A549 (cell line): Measurements from ENCODE around the gene ACTR6. TPM values are rescaled to one million over a fixed set of nuclear protein-coding genes. Genes with fewer than 3 reads are reported as not detected.

ENCODE experiments used
- ATAC-seq, 2 experiments: fragments of 200-7000 bp in 1 of 2; fragments of >200 bp in 1 of 2; cut with Nextera tagmentation in 1 of 2; cut with Tn5 transposase in 1 of 2; 3 replicates each; pipeline versions ENCODE4 v1.8.0 to v1.9.1; 2018 to 2020; ENCODE audit warnings: mild to moderate bottlenecking in 1 of 2, moderate library complexity in 1 of 2
- CTCF ChIA-PET: fragments of 300-600 bp; sonication (Branson Sonifier 250); formaldehyde crosslinking; extraction: SDS; loops from one replicate; lab custom pipeline; 2021; ENCODE audit warnings: antibody characterized with exemption, inconsistent platforms; lab: Yijun Ruan, JAX
- POLR2A ChIA-PET: fragments of 350-600 bp; formaldehyde crosslinking; extraction: SDS; loops from one replicate; lab custom pipeline; 2021; ENCODE audit warnings: antibody characterized with exemption, inconsistent platforms; lab: Yijun Ruan, JAX
- DNase-seq, 2 experiments: peaks; one replicate each; pipeline versions ENCODE4 v3.0.0 to v3.0.0-alpha.2; 2011 to 2016; ENCODE audit warnings: low read depth in 1 of 2, low spot score in 1 of 2
- FAIRE-seq: peaks from 2 replicates; lab custom pipeline; 2011; peaks lifted over from hg19 to GRCh38; lab: Jason Lieb, UNC
- H3K27ac ChIP-seq, 2 experiments: fragments of >200 bp; sonication (Bioruptor Twin); formaldehyde crosslinking; 3 replicates each; pipeline ENCODE4 v1.5.1; 2016 to 2017
- H3K4me1 ChIP-seq: fragments of >200 bp; sonication (Bioruptor Twin); formaldehyde crosslinking; 3 replicates; pipeline ENCODE4 v1.6.1; 2016
- H3K4me2 ChIP-seq: fragments of >200 bp; sonication (Bioruptor Twin); formaldehyde crosslinking; 3 replicates; pipeline ENCODE4 v1.6.1; 2016
- H3K4me3 ChIP-seq: fragments of >200 bp; sonication (Bioruptor Twin); formaldehyde crosslinking; 3 replicates; pipeline ENCODE4 v1.5.1; 2016
- H3K9me3 ChIP-seq: fragments of >200 bp; sonication (Bioruptor Twin); formaldehyde crosslinking; 3 replicates; pipeline ENCODE4 v1.6.1; 2016
- BHLHE40 ChIP-seq: IDR thresholded peaks from 2 replicates; pipeline ENCODE4 v1.6.1; 2012; ENCODE audit warnings: low read depth, low read length, inconsistent platforms
- CHD4 ChIP-seq: fragments of 200-600 bp; sonication (generic); IDR thresholded peaks from 2 replicates; pipeline ENCODE4 v1.6.1; 2016; ENCODE audit warnings: antibody characterized with exemption, mild to moderate bottlenecking, borderline replicate concordance
- EHMT2 ChIP-seq: fragments of 200-600 bp; sonication (generic); IDR thresholded peaks from 2 replicates; pipeline ENCODE4 v1.6.1; 2016; ENCODE audit warnings: antibody characterized with exemption, low read depth, mild to moderate bottlenecking, moderate library complexity
- GATA3 ChIP-seq: IDR thresholded peaks from 2 replicates; pipeline ENCODE4 v1.6.1; 2012; ENCODE audit warnings: borderline replicate concordance
- HDAC2 ChIP-seq: fragments of 200-600 bp; sonication (generic); IDR thresholded peaks from 2 replicates; pipeline ENCODE4 v1.6.1; 2016
- HEYL ChIP-seq: fragments of 250-450 bp; sonication (Bioruptor Pico); IDR thresholded peaks from 2 replicates; pipeline ENCODE4 v1.8.0; 2021; ENCODE audit warnings: mild to moderate bottlenecking, moderate library complexity
- HOXA7 ChIP-seq: fragments of 250-450 bp; sonication (Bioruptor Pico); IDR thresholded peaks from 2 replicates; pipeline ENCODE4 v1.5.0; 2020; ENCODE audit warnings: mild to moderate bottlenecking, moderate library complexity
- HOXB5 ChIP-seq: fragments of 250-450 bp; sonication (Bioruptor Pico); IDR thresholded peaks from 2 replicates; pipeline ENCODE4 v1.5.0; 2020; ENCODE audit warnings: mild to moderate bottlenecking, moderate library complexity
- JUNB ChIP-seq: fragments of >200 bp; sonication (Bioruptor Twin); formaldehyde crosslinking; IDR thresholded peaks from 2 replicates; pipeline ENCODE4 v1.6.1; 2016
- KDM1A ChIP-seq: fragments of 200-600 bp; sonication (generic); IDR thresholded peaks from 2 replicates; pipeline ENCODE4 v1.6.1; 2016; ENCODE audit warnings: low read depth, mild to moderate bottlenecking
- KDM5A ChIP-seq: fragments of 200-600 bp; sonication (generic); IDR thresholded peaks from 2 replicates; pipeline ENCODE4 v1.6.1; 2016; ENCODE audit warnings: antibody characterized with exemption, mild to moderate bottlenecking
- MAZ ChIP-seq: fragments of 150-350 bp; IDR thresholded peaks from 2 replicates; pipeline ENCODE4 v1.6.1; 2014; ENCODE audit warnings: antibody characterized with exemption, low read depth, low read length, borderline replicate concordance
- MYC ChIP-seq: IDR thresholded peaks from 2 replicates; pipeline ENCODE4 v1.6.1; 2012; ENCODE audit warnings: mild to moderate bottlenecking, inconsistent platforms, low read length, improper control_type of control experiment, borderline replicate concordance
- NFE2L2 ChIP-seq: fragments of 150-350 bp; conservative IDR thresholded peaks from 2 replicates; pipeline ENCODE4 v1.6.1; 2014; ENCODE audit warnings: low read length
- NPAS2 ChIP-seq: fragments of 250-450 bp; sonication (Bioruptor Pico); IDR thresholded peaks from 2 replicates; pipeline ENCODE4 v1.8.0; 2022; ENCODE audit warnings: mild to moderate bottlenecking, moderate library complexity, borderline replicate concordance
- PHF8 ChIP-seq: fragments of 200-600 bp; sonication (generic); IDR thresholded peaks from 2 replicates; pipeline ENCODE4 v1.6.1; 2016; ENCODE audit warnings: low read depth, mild to moderate bottlenecking, antibody characterized with exemption, moderate library complexity, borderline replicate concordance
- POLR2AphosphoS2 ChIP-seq: conservative IDR thresholded peaks from 2 replicates; pipeline ENCODE4 v1.6.1; 2012; ENCODE audit warnings: low read length, improper control_type of control experiment, inconsistent platforms
- RAD21 ChIP-seq, 2 experiments: fragments of >200 bp in 1 of 2; sonication (Bioruptor Twin) in 1 of 2; formaldehyde crosslinking in 1 of 2; IDR thresholded peaks in 1 of 2; conservative IDR thresholded peaks in 1 of 2; 2 replicates in 1 of 2; 3 replicates in 1 of 2; pipeline ENCODE4 v1.6.1; 2012 to 2018; ENCODE audit warnings: inconsistent platforms in 1 of 2
- RCOR1 ChIP-seq: fragments of 150-350 bp; IDR thresholded peaks from 2 replicates; pipeline ENCODE4 v1.6.1; 2014; ENCODE audit warnings: antibody characterized with exemption, low read length, low read depth
- RNF2 ChIP-seq: fragments of 200-600 bp; sonication (generic); IDR thresholded peaks from 2 replicates; pipeline ENCODE4 v1.6.1; 2016; ENCODE audit warnings: low read depth, mild to moderate bottlenecking, antibody characterized with exemption, moderate library complexity, borderline replicate concordance
- SREBF2 ChIP-seq: fragments of 450-650 bp; IDR thresholded peaks from 2 replicates; pipeline ENCODE4 v1.6.1; 2014; ENCODE audit warnings: mild to moderate bottlenecking, moderate library complexity
- USF2 ChIP-seq: fragments of 450-650 bp; IDR thresholded peaks from 2 replicates; pipeline ENCODE4 v1.6.1; 2014; ENCODE audit warnings: antibody characterized with exemption
- ZC3H11A ChIP-seq: fragments of 450-650 bp; IDR thresholded peaks from 2 replicates; pipeline ENCODE4 v1.6.1; 2014; ENCODE audit warnings: antibody characterized with exemption, mild to moderate bottlenecking
- ZNF302 ChIP-seq: fragments of 250-450 bp; sonication (Bioruptor Pico); IDR thresholded peaks from 2 replicates; pipeline ENCODE4 v1.9.0; 2021; ENCODE audit warnings: inconsistent platforms, mild to moderate bottlenecking, moderate library complexity
- ZSCAN20 ChIP-seq: fragments of 250-450 bp; sonication (Bioruptor Pico); IDR thresholded peaks from 2 replicates; pipeline ENCODE4 v1.8.0; 2022; ENCODE audit warnings: mild to moderate bottlenecking, moderate library complexity
- WGBS: methylation state at CpG from one replicate; pipeline ENCODE4 v1.1.6; 2017; ENCODE audit errors: missing lambda C conversion rate; 5-methylcytosine and 5-hydroxymethylcytosine counted together
- polyA plus RNA-seq, 4 experiments: library from polyadenylated mRNA; depleted of rRNA in 3 of 4; stranded (reverse); fragments of >200 nt; fragmentation: RNase III in 1 of 4; extraction: RNeasy Plus Mini Kit Qiagen cat#74134 plus additional on column Dnase treatment in 1 of 4; gene quantifications; 2 replicates in 3 of 4; 3 replicates in 1 of 4; pipeline ENCODE4 v1.2.3, GENCODE V29; 2011 to 2017
- TF ChIP-seq, protein P1 (sequence below): IDR thresholded peaks from 2 replicates; pipeline ENCODE4 v1.6.1; 2012
- TF ChIP-seq, protein P2 (sequence below): fragments of 200-600 bp; sonication (generic); IDR thresholded peaks from 2 replicates; pipeline ENCODE4 v1.6.1; 2016; ENCODE audit warnings: antibody characterized with exemption, mild to moderate bottlenecking, moderate library complexity
- TF ChIP-seq, protein P3 (sequence below): IDR thresholded peaks from 2 replicates; pipeline ENCODE4 v1.6.1; 2012; ENCODE audit warnings: low read depth, borderline replicate concordance
- TF ChIP-seq, protein P4 (sequence below): fragments of 150-350 bp; IDR thresholded peaks from 2 replicates; pipeline ENCODE4 v1.6.1; 2014; ENCODE audit warnings: low read depth, mild to moderate bottlenecking, low read length

The ACTR6 gene
- polyA plus RNA-seq, 2 of the 4 experiments (the other 2 are of a cell fraction) = 37.0 to 50.1 TPM

DNA sequence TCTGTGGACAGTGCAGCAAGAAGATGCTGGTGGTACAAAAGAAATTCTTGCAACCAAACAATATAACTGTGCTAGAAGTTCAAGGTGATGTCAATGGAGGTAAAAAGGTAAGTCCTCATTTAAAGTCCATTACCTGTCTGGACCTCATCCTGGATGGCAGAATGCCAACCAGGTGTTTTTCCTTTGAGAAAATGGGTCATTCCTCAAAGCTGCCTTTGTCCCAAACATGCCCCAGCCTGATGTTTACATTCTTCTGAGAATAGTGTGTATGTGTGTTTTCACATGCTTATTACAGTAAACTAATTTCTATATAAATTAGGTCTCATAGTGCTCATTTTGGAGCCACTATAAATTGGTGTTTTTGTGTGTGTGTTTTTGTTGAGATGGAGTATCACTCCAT is 24.9 kb downstream of the ACTR6 start:
- H3K4me2 ChIP-seq = no peak overlapping the region
- POLR2A ChIA-PET = no interaction called here
- FAIRE-seq (no peak), DNase-seq (no peak), ATAC-seq (no peak)
- H3K4me3 ChIP-seq = no peak overlapping the region
- no peaks in the 10 kb centered on the region for H3K4me1 ChIP-seq
- H3K9me3 ChIP-seq = no peaks in the 10 kb centered on the region
- TF ChIP-seq HDAC2 (no peak), KDM5A (no peak), HOXA7 (CRISPR knock-in tag) (no peak), MAZ (no peak), EHMT2 (no peak), PHF8 (no peak), NFE2L2 (no peak), RCOR1 (no peak), GATA3 (no peak), NPAS2 (CRISPR knock-in tag) (no peak), USF2 (no peak), SREBF2 (no peak), MYC (no peak), JUNB (no peak), KDM1A (no peak), POLR2AphosphoS2 (no peak)
- TF ChIP-seq, protein P1, sequence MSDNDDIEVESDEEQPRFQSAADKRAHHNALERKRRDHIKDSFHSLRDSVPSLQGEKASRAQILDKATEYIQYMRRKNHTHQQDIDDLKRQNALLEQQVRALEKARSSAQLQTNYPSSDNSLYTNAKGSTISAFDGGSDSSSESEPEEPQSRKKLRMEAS = no peak
- TF ChIP-seq, all 56 proteins: peak for 0
- CTCF ChIA-PET = interaction anchor here (1.9 kb wide), 1 partner anchor 9 kb away, joined by 10 read pairs; no protein-coding TSS in a partner anchor
- H3K27ac ChIP-seq = no peak overlapping the region

DNA sequence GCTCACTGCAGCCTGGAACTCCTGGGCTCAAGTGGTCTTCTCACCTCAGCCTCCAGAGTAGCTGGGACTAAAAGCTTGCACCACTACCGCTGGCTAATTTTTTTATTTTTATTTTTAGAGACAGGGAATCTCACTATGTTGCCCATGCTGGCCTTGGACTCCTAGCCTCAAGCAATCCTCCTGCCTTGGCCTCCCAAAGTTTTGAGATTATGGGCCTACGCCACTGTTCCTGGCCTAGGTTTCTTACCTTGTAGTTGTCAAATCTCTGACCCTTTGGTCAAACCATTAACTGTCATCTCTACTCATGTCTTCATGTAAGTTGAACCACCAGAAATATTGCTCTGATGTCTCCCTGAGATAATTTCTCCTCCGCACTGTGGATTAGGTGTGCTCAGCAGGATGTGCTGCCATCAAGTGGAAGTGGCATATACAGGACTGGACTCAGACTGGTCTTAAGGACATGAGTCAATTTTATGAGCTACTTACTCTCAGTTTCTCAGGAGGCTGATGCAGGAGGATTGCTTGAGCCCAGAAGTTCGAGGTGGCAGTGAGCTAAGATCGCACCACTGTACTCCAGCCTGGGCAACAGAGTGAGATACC is 28.5 kb downstream of the ACTR6 start:
- TF ChIP-seq BHLHE40 (no peak), RAD21 (conservative IDR thresholded peaks at IDR 0.05 in 1 of 2, IDR thresholded peaks at IDR 0.05 in 1 of 2) (peak; percentile 24 to 50; a peak in 2 of 5 replicates)
- CTCF ChIA-PET = interaction anchor here (0.6 to 0.9 kb wide), 2 partner anchors 72 to 84 kb away, joined by 3 to 4 read pairs; no protein-coding TSS in a partner anchor
- POLR2A ChIA-PET = interaction anchor here (0.6 kb wide), 3 partner anchors 17 to 131 kb away, joined by 3 to 5 read pairs (median 3); no protein-coding TSS in a partner anchor
- peak; percentile 81 for ATAC-seq
- 90% methylated on average over 5 of the region's 5 CpGs for WGBS
- peak in 1 of 2 experiments; percentile 60 for DNase-seq
- no peak for FAIRE-seq
- H3K4me3 ChIP-seq = no peak overlapping the region
- H3K4me2 ChIP-seq = no peak overlapping the region
- peaks cover 1% of the 10 kb centered on the region; the same call in 2 of the 3 replicates for H3K4me1 ChIP-seq
- H3K27ac ChIP-seq = no peak overlapping the region
- H3K9me3 ChIP-seq = no peaks in the 10 kb centered on the region

GRCh38 chr12:100229876-100230275 is 29.3 kb downstream of the ACTR6 start:
- no peak overlapping the region for H3K4me2 ChIP-seq
- TF ChIP-seq HOXB5 (CRISPR knock-in tag) (no peak), ZC3H11A (no peak), HEYL (CRISPR knock-in tag) (no peak), RAD21 (conservative IDR thresholded peaks at IDR 0.05 in 1 of 2, IDR thresholded peaks at IDR 0.05 in 1 of 2) (no peak), ZNF302 (CRISPR knock-in tag) (no peak), SREBF2 (no peak), ZSCAN20 (no peak), NFE2L2 (no peak), HDAC2 (no peak), RNF2 (no peak), CHD4 (no peak)
- TF ChIP-seq, protein P2, sequence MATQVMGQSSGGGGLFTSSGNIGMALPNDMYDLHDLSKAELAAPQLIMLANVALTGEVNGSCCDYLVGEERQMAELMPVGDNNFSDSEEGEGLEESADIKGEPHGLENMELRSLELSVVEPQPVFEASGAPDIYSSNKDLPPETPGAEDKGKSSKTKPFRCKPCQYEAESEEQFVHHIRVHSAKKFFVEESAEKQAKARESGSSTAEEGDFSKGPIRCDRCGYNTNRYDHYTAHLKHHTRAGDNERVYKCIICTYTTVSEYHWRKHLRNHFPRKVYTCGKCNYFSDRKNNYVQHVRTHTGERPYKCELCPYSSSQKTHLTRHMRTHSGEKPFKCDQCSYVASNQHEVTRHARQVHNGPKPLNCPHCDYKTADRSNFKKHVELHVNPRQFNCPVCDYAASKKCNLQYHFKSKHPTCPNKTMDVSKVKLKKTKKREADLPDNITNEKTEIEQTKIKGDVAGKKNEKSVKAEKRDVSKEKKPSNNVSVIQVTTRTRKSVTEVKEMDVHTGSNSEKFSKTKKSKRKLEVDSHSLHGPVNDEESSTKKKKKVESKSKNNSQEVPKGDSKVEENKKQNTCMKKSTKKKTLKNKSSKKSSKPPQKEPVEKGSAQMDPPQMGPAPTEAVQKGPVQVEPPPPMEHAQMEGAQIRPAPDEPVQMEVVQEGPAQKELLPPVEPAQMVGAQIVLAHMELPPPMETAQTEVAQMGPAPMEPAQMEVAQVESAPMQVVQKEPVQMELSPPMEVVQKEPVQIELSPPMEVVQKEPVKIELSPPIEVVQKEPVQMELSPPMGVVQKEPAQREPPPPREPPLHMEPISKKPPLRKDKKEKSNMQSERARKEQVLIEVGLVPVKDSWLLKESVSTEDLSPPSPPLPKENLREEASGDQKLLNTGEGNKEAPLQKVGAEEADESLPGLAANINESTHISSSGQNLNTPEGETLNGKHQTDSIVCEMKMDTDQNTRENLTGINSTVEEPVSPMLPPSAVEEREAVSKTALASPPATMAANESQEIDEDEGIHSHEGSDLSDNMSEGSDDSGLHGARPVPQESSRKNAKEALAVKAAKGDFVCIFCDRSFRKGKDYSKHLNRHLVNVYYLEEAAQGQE = no peak
- TF ChIP-seq, protein P3, sequence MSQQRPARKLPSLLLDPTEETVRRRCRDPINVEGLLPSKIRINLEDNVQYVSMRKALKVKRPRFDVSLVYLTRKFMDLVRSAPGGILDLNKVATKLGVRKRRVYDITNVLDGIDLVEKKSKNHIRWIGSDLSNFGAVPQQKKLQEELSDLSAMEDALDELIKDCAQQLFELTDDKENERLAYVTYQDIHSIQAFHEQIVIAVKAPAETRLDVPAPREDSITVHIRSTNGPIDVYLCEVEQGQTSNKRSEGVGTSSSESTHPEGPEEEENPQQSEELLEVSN = no peak
- TF ChIP-seq, protein P4, sequence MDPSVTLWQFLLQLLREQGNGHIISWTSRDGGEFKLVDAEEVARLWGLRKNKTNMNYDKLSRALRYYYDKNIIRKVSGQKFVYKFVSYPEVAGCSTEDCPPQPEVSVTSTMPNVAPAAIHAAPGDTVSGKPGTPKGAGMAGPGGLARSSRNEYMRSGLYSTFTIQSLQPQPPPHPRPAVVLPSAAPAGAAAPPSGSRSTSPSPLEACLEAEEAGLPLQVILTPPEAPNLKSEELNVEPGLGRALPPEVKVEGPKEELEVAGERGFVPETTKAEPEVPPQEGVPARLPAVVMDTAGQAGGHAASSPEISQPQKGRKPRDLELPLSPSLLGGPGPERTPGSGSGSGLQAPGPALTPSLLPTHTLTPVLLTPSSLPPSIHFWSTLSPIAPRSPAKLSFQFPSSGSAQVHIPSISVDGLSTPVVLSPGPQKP = no peak

More at GRCh38 chr12:100229876-100230275, 29.3 kb downstream of the ACTR6 start:
- no peak for ATAC-seq
- POLR2A ChIA-PET = no interaction called here
- 93% methylated on average over 4 of the region's 4 CpGs for WGBS
- peaks cover 6% of the 10 kb centered on the region; the same call in 2 of the 3 replicates for H3K4me1 ChIP-seq
- H3K9me3 ChIP-seq = no peaks in the 10 kb centered on the region
- no peak overlapping the region for H3K27ac ChIP-seq
- no peak for DNase-seq
- CTCF ChIA-PET = interaction anchor here (0.6 to 0.9 kb wide), 4 partner anchors 29 to 325 kb away, joined by 3 to 4 read pairs (median 3); no protein-coding TSS in a partner anchor
- no peak for FAIRE-seq
- no peak overlapping the region for H3K4me3 ChIP-seq
